Activated CD4-positive, alpha-beta T cell treated with anti-CD3 and anti-CD28 coated beads, Interleukin-2, amount 50 U/mL, for 16 hours (primary cell): ENCODE data around the gene TFF3.

Experiments used
- DNase-seq: peaks from one replicate; pipeline ENCODE4 v3.0.0-alpha.2; 2020

Gene TFF3

GRCh38 chr21:42264245-42265195, 50.7 kb downstream of the TFF3 start:
- no peak for DNase-seq

DNA sequence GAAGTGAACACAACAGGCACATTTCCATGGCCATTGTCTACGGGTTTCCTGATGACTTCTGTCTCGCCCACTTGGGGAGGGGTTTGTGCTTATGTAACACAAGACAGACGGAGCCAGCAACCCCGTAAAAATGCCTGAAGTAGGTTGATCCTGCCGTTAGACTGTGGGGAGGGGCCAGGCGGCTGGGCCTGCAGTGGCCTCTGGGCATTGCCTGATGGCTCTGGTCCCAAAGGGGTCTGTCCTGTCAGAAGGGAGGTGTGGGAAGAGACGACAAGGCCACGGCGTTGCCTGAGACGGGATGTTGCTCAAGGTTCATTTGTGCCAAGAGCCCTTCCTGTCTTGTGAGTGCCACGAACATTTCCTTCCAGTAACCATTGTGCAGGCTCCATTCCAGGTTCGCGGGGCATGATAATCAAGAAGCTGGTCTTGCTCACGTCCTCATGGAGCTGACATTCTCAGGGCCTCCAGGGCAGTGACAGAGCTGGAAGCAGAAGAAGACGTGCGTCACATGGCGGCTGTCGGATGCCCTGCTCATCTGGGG, 51.5 kb downstream of the TFF3 start:
- DNase-seq, result no peak

- no peak for DNase-seq
Measured at GRCh38 chr21:42262831-42263231, 52.4 kb downstream of the TFF3 start.

DNA sequence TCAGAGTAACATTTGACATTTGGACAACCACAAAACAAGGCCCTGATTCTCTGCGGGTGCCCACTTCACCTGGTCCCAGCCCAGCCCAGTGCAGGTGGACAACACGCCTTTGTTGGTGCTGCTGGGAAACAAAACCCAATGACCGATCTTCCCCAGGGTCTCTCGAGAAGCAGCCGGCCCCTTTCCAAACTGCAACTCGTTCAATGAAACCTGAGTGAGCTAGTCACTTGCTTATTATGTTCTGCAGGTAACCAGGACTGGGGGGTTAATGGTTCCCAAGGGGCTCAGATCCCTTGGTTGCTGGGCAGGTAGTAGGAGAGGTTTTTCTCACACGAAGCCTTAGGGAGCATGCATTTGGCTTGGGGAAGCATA, 53.4 kb downstream of the TFF3 start:
- DNase-seq, result no peak
